Astrocyte (in vitro differentiated cells and primary cell): ENCODE data around the gene ACSBG1.

ENCODE experiments used
- CTCF ChIP-seq: IDR thresholded peaks from 2 replicates; pipeline ENCODE4 v1.5.1; 2011; ENCODE audit warnings: low read depth, mild to moderate bottlenecking, inconsistent platforms, low read length, moderate library complexity; ENCODE audit not compliant: insufficient read depth
- EZH2 ChIP-seq: IDR thresholded peaks from 2 replicates; pipeline ENCODE4 v1.6.1; 2012; ENCODE audit warnings: mild to moderate bottlenecking, low read length, inconsistent platforms; ENCODE audit not compliant: insufficient read depth

DNA sequence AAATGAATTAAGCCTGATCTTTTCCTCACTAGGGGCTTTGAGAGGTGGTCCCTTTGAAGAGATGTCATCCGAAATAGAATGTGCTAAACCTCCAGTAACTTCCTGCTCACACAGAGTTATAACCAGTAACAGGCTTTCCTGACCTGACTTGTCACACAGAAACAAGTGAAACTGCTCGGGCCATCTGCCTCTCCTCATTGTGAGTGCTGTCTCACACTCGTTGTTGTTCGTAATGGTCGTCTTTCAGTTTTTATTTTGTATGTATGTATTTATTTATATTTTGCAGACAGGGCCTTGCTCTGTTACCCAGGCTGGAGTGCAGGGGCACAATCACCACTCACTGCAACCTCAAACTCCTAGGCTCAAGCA, 24.0 kb downstream of the ACSBG1 start:
- TF ChIP-seq CTCF (no peak), EZH2 (no peak)
